ENCODE measurements around the gene YPEL3.
A peak's percentile ranks its signal among the peaks of the same experiment; 100 is the strongest.

The YPEL3 gene

GRCh38 chr16:30087181-30087898, 8.7 kb downstream of the YPEL3 start:
- Histone ChIP-seq H3K9me3 (ENCODE audit: severe bottlenecking) (no peaks in the 10 kb centered on the region), H3K4me3 (ENCODE audit: severe bottlenecking) (no peak overlapping the region), H3K4me1 (ENCODE audit: insufficient read depth, poor library complexity, severe bottlenecking) (peaks cover 13% of the 10 kb centered on the region), H3K27me3 (ENCODE audit: insufficient read depth, poor library complexity, severe bottlenecking) (no peaks in the 10 kb centered on the region), H3K27ac (ENCODE audit: poor library complexity, severe bottlenecking) (peak overlapping the region; percentile 87), H3K36me3 (ENCODE audit: low read depth) (peaks cover 37% of the 10 kb centered on the region)
- ATAC-seq (ENCODE audit: low read depth) (no peak), DNase-seq (ENCODE audit: low spot score) (no peak)
- TF ChIP-seq CTCF (IDR thresholded peaks at IDR 0.05; ENCODE audit: poor library complexity, severe bottlenecking), result no peak

DNA sequence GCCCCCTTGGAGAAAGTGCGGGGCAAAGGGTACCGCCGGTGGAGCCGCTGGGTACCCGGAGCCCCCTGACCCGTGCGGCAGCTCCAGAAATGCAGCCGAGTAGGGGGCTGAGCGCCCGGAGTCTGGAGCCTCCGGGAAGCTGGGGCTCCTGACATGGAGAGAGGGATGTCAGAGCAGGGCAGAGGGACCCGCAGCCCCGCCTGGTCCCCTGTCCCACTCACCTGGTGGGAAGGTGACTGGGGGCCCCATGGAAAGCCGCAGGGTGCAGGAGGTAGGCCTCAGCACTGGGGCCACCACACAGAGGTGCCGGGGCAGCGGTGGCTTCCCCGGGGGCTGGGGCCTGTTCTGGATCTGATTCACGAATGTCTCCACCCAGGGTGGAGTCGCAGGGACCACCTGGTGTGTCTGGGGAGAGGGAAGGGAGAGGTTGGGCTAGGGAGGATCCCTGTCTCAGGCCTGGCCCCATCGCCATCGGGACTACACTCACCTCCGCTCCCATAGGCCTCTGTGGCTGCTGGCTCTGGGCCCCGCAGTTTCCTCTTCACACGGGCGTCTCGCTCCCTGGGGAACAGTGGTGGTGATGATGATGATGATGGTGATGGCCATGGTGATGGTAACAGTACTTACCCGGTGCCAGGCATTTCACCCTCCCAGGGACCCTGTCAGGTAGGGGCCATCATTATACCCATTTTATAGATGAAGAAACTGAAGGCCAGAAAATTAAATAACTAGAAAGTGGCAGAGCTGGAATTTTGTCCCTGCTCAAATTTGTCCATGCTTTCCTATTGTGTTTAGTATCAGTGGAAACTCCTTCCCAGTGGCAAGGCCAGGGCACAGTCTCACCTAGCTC, 9.5 kb downstream of the YPEL3 start:
- peaks cover 13% of the 10 kb centered on the region for H3K4me1 ChIP-seq (ENCODE audit: insufficient read depth, poor library complexity, severe bottlenecking)
- no peak for TF ChIP-seq CTCF (IDR thresholded peaks at IDR 0.05; ENCODE audit: poor library complexity, severe bottlenecking)
- no peak for DNase-seq (ENCODE audit: low spot score)
- no peaks in the 10 kb centered on the region for H3K9me3 ChIP-seq (ENCODE audit: severe bottlenecking)
- no peak overlapping the region for H3K27ac ChIP-seq (ENCODE audit: poor library complexity, severe bottlenecking)
- no peak for ATAC-seq (ENCODE audit: low read depth)
- peaks cover 45% of the 10 kb centered on the region for H3K36me3 ChIP-seq (ENCODE audit: low read depth)
- H3K27me3 ChIP-seq (ENCODE audit: insufficient read depth, poor library complexity, severe bottlenecking), result no peaks in the 10 kb centered on the region
- H3K4me3 ChIP-seq (ENCODE audit: severe bottlenecking), result no peak overlapping the region

- peaks cover 52% of the 10 kb centered on the region for H3K36me3 ChIP-seq (ENCODE audit: low read depth)
Measured at GRCh38 chr16:30085820-30086219, 10.2 kb downstream of the YPEL3 start.

DNA sequence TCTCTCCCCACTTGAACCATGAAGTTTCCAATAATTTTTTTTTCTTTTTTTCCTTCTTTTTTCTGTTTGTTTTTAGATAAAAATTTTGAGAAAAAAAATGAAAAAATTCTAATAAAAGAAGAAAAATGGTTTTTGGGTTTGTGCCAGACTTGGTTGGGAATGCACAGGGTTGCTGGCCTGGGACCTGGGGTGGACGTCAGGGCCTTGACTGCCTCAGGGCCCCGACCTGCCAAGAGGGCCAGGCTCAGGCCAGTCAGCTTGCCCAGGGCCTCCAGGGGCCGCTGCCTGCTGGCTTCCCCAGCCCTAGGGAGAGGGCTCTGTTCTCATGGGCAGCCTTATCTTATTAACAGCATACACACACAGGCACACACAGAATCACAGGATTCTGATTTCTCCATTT, 10.8 kb downstream of the YPEL3 start:
- no peak for TF ChIP-seq CTCF (IDR thresholded peaks at IDR 0.05; ENCODE audit: poor library complexity, severe bottlenecking)
- H3K27me3 ChIP-seq (ENCODE audit: insufficient read depth, poor library complexity, severe bottlenecking), result no peaks in the 10 kb centered on the region
- H3K4me1 ChIP-seq (ENCODE audit: insufficient read depth, poor library complexity, severe bottlenecking), result peaks cover 7% of the 10 kb centered on the region
- DNase-seq (ENCODE audit: low spot score), result no peak
- H3K36me3 ChIP-seq (ENCODE audit: low read depth), result peaks cover 58% of the 10 kb centered on the region
- no peak for ATAC-seq (ENCODE audit: low read depth)
- no peak overlapping the region for H3K27ac ChIP-seq (ENCODE audit: poor library complexity, severe bottlenecking)
- H3K9me3 ChIP-seq (ENCODE audit: severe bottlenecking), result no peaks in the 10 kb centered on the region
- H3K4me3 ChIP-seq (ENCODE audit: severe bottlenecking), result no peak overlapping the region

More at GRCh38 chr16:30085820-30086219, 10.2 kb downstream of the YPEL3 start:
- H3K4me1 ChIP-seq (ENCODE audit: insufficient read depth, poor library complexity, severe bottlenecking), result peaks cover 13% of the 10 kb centered on the region
- no peak overlapping the region for H3K4me3 ChIP-seq (ENCODE audit: severe bottlenecking)
- H3K9me3 ChIP-seq (ENCODE audit: severe bottlenecking), result no peaks in the 10 kb centered on the region
- DNase-seq (ENCODE audit: low spot score) (no peak), ATAC-seq (ENCODE audit: low read depth) (no peak)
- no peak overlapping the region for H3K27ac ChIP-seq (ENCODE audit: poor library complexity, severe bottlenecking)
- no peak for TF ChIP-seq CTCF (IDR thresholded peaks at IDR 0.05; ENCODE audit: poor library complexity, severe bottlenecking)
- no peaks in the 10 kb centered on the region for H3K27me3 ChIP-seq (ENCODE audit: insufficient read depth, poor library complexity, severe bottlenecking)
